Spleen (tissue), 11 donors: Measurements from ENCODE around the gene DMRTA2. TPM values are rescaled to one million over a fixed set of nuclear protein-coding genes. Genes with fewer than 3 reads are reported as not detected.

Experiments used
- DNase-seq: peaks from one replicate; pipeline ENCODE4 v3.0.0-alpha.2; 2020
- H3K27ac ChIP-seq, 8 donors: fragments of 200-600 bp; sonication (generic) in 7 of 8; 1 replicate in 4 of 8; 2 replicates in 4 of 8; pipeline versions ENCODE4 v1.5.0 to v1.8.0; 2016 to 2021; ENCODE audit warnings: inconsistent platforms in 4 of 8, mild to moderate bottlenecking in 4 of 8, moderate library complexity in 1 of 8
- H3K27me3 ChIP-seq, 7 donors: fragments of 200-600 bp; sonication (generic) in 6 of 7; replicated peaks in 1 of 7; 1 replicate in 4 of 7; 2 replicates in 3 of 7; pipeline versions ENCODE4 v1.5.0 to v1.8.0; 2016 to 2021; ENCODE audit warnings: inconsistent platforms in 3 of 7, mild to moderate bottlenecking in 1 of 7
- H3K36me3 ChIP-seq, 6 donors: fragments of 200-600 bp; sonication (generic) in 5 of 6; 1 replicate in 4 of 6; 2 replicates in 2 of 6; pipeline versions ENCODE4 v1.5.0 to v1.8.0; 2016 to 2021; ENCODE audit warnings: inconsistent platforms in 2 of 6
- H3K4me1 ChIP-seq, 6 donors: fragments of 200-600 bp; sonication (generic) in 5 of 6; 1 replicate in 3 of 6; 2 replicates in 3 of 6; pipeline versions ENCODE4 v1.5.0 to v1.8.0; 2016 to 2021; ENCODE audit warnings: inconsistent platforms in 3 of 6
- H3K4me3 ChIP-seq, 8 donors: fragments of 200-600 bp; sonication (generic) in 7 of 8; 1 replicate in 4 of 8; 2 replicates in 4 of 8; pipeline versions ENCODE4 v1.5.0 to v1.8.0; 2016 to 2021; ENCODE audit warnings: inconsistent platforms in 4 of 8, mild to moderate bottlenecking in 4 of 8, moderate library complexity in 2 of 8
- H3K9me3 ChIP-seq, 8 donors: fragments of 200-600 bp; sonication (generic) in 7 of 8; 1 replicate in 4 of 8; 2 replicates in 4 of 8; pipeline versions ENCODE4 v1.5.0 to v1.8.0; 2016 to 2021; ENCODE audit warnings: inconsistent platforms in 4 of 8
- POLR2A ChIP-seq, 3 donors: fragments of 450-650 bp; IDR thresholded peaks; one replicate each; pipeline ENCODE4 v1.5.1; 2017; ENCODE audit warnings: antibody characterized with exemption in 3 of 3, mild to moderate bottlenecking in 1 of 3
- POLR2AphosphoS5 ChIP-seq, 3 donors: sonication (generic); formaldehyde crosslinking; IDR thresholded peaks; one replicate each; pipeline ENCODE4 v1.5.1; 2017; ENCODE audit warnings: antibody characterized with exemption in 3 of 3
- WGBS, 5 donors: extraction: QIAGEN DNeasy Blood & Tissue Kit in 3 of 5; methylation state at CpG; one replicate each; pipeline versions ENCODE4 v1.1.5 to v1.1.7; 2013 to 2018; 5-methylcytosine and 5-hydroxymethylcytosine counted together
- intact Hi-C: fragments of 100-400 bp; cut with DNase I; formaldehyde crosslinking; loops from one replicate; pipeline ENCODE4 v1.15.0; 2023; ENCODE audit warnings: low total_unique reads
- polyA plus RNA-seq, 3 donors: library from polyadenylated mRNA; stranded (reverse); fragments of 200-250 nt; gene quantifications; one replicate each; pipeline ENCODE4 v1.2.1, GENCODE V29; 2013
- total RNA-seq, 7 donors: library from RNA; depleted of rRNA in 3 of 7; stranded (reverse); fragments of >200 nt in 3 of 7; fragmentation: NEBNext Ultra II Directional in 4 of 7; extraction: Animal tissue kit (Norgen Biotek cat#: 25700) in 4 of 7; gene quantifications; one replicate each; pipeline versions ENCODE4 v1.1.0 to v1.2.1, GENCODE V29; 2016 to 2021
- TF ChIP-seq, protein P1 (sequence below), 11 experiments: fragments of 200-600 bp in 7 of 11; fragments of 450-650 bp in 4 of 11; sonication (generic) in 4 of 11; IDR thresholded peaks in 8 of 11; conservative IDR thresholded peaks in 3 of 11; 1 replicate in 7 of 11; 2 replicates in 4 of 11; pipeline versions ENCODE4 v1.4.0 to v1.8.0; 2016 to 2021; ENCODE audit warnings: antibody characterized with exemption in 11 of 11, inconsistent platforms in 4 of 11, mild to moderate bottlenecking in 1 of 11
- donor health status: healthy with polysubstance abuse.
- donor health status: DM: no; HTN: no; CAD: no; lungs with moderate emphysema.
- donor health status: DM: no; HTN: no; CAD: no.
- donor health status: Bipolar disorder and iron deficiency.
- donor health status: healthy.
- donor health status: DM: no; HTN: no; CAD: no.
- donor health status: DM: yes; HTN: yes; CAD: no.

Gene DMRTA2
- total and polyA plus RNA-seq, 10 donors = 0.03 to 0.15 (median 0.09) TPM; not detected in 6

DNA sequence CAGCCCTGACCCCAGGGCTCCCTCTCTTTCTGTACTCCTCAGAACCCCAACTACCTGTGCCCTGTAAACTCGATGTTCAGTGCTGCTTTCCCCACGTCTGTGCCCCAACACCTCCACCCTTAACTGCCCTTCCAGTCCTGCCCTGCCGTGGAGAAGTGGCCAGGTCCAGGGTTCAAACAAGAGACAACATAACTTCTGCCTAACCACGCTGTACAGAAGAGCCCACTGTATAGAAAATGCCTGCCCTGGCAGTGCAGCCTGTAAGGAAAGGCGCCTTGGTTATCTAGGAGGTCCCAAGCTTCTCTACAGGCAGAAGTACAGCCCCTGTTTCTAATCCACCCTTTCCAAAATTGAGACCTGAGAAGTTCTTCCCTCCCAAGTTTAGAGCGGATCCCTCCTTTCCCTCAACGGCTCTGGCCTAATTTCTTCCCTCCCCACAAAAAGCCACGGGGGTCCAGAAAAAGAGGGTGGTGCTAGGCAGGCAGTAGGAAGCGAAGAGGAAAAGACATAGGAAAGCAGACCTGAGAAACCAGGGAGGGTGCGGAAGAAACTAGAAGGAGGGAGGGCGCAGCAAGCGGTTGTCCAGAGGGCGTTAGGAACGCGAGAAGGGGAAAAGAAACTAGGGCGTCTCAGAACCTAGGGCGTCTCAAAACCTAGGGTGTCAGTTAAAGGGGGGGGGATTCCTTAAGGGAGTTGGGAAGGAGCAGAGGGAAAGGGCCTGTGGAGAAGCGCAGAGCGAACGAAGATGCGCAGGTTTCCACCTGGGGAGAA lies 3.2 kb downstream of the DMRTA2 start:
- peaks cover 19 to 100% (median 100%) of the 10 kb centered on the region in 7 donors for H3K27me3 ChIP-seq
- DNase-seq = no peak

DNA sequence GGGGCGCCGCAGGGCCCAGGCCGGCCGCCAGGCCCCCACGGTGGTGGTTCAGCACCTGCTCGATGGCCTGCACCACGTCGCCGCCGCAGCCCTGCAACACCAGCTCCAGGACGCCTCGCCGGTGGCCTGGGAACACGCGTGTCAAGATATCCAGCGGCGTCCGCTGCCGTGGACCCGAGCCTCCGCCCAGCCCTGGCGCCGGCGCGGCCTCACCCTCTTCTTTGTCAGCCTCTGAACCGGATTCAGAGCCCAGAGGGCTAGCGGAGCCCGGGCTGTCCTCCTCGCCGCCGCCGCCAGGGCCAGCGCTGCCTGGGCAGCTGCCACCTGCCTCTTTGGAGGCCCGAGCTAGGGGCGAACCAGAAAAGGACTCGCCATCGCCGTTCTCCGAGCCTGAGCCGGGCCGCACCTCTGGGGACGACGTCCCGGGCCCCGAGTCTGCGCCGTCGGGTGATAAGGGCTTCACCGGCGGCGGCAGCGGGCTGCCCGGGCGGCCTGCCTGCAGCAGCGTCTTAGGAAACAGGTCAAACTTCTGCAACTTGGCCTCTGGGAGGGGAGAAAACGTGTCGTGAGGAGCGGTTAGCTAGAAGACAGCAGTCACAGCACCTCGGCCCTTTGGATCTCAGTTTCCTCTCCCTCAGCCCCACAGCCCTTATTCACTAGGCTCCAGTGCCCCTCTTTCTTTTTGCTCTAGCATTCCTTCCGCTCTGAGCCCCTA lies 3.9 kb downstream of the DMRTA2 start:
- Histone ChIP-seq H3K27ac (no peak overlapping the region), H3K4me3 (peak overlapping the region in 5 of 8 donors; percentile 15 to 60 (median 21)), H3K36me3 (no peaks in the 10 kb centered on the region), H3K9me3 (no peaks in the 10 kb centered on the region), H3K27me3 (peaks cover 19 to 100% (median 100%) of the 10 kb centered on the region in 7 donors), H3K4me1 (peaks cover 22 to 91% (median 67%) of the 10 kb centered on the region in 6 donors)
- TF ChIP-seq POLR2A (IDR thresholded peaks at IDR 0.05) = no peak
- TF ChIP-seq, protein P1, sequence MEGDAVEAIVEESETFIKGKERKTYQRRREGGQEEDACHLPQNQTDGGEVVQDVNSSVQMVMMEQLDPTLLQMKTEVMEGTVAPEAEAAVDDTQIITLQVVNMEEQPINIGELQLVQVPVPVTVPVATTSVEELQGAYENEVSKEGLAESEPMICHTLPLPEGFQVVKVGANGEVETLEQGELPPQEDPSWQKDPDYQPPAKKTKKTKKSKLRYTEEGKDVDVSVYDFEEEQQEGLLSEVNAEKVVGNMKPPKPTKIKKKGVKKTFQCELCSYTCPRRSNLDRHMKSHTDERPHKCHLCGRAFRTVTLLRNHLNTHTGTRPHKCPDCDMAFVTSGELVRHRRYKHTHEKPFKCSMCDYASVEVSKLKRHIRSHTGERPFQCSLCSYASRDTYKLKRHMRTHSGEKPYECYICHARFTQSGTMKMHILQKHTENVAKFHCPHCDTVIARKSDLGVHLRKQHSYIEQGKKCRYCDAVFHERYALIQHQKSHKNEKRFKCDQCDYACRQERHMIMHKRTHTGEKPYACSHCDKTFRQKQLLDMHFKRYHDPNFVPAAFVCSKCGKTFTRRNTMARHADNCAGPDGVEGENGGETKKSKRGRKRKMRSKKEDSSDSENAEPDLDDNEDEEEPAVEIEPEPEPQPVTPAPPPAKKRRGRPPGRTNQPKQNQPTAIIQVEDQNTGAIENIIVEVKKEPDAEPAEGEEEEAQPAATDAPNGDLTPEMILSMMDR (IDR thresholded peaks at IDR 0.05 in 8 of 11, conservative IDR thresholded peaks at IDR 0.05 in 3 of 11) = no peak
- no peak for TF ChIP-seq POLR2AphosphoS5 (IDR thresholded peaks at IDR 0.05)
- WGBS, 5 donors = 5 to 12% (median 5%) methylated on average over 6 to 60 of the region's 60 CpGs
- no peak for DNase-seq
- intact Hi-C loops = no loop called here

More for the DNA sequence above, 3.2 kb downstream of the DMRTA2 start:
- peak overlapping the region in 1 of 8 donors; percentile 54 for H3K4me3 ChIP-seq
- no peaks in the 10 kb centered on the region for H3K36me3 ChIP-seq
- TF ChIP-seq, protein P1 (IDR thresholded peaks at IDR 0.05 in 8 of 11, conservative IDR thresholded peaks at IDR 0.05 in 3 of 11) = no peak
- TF ChIP-seq POLR2A (IDR thresholded peaks at IDR 0.05) = no peak
- TF ChIP-seq POLR2AphosphoS5 (IDR thresholded peaks at IDR 0.05) = no peak
- H3K9me3 ChIP-seq = peaks cover 0 to 3% (median 0%) of the 10 kb centered on the region in 8 donors
- intact Hi-C loops = no loop called here
- no peak overlapping the region for H3K27ac ChIP-seq
- H3K4me1 ChIP-seq = peaks cover 28 to 99% (median 74%) of the 10 kb centered on the region in 6 donors
- 8 to 12% (median 10%) methylated on average over 21 of the region's 21 CpGs for WGBS, 5 donors

DNA sequence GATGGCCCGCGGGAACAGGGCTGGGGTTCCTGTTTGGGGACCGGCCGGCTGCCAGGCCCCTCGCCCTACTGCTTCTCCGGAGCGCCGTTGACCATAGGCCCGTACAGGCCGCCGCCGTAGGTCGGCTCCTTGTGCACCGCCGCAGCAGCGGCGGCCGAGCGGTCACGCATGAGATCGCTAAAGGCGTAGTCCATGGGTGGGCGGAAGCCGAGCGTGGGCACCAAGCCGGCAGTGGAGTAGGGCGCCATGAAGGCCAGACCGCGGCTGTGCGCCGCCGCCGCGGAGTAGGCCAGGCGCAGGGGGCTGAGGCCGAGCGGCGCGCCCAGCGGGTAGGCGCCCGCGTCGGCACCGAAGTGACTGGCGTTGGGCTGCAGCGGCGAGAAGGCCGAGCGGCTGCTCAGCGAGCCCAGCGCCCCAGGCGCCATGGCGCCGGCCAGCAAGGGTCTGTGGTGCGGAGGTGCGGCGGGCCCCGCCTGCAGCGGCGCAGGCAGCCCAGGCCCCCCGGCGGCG lies 4.6 kb downstream of the DMRTA2 start:
- peaks cover 21 to 84% (median 60%) of the 10 kb centered on the region in 6 donors for H3K4me1 ChIP-seq
- 0 to 4% (median 2%) methylated on average over 1 to 64 of the region's 64 CpGs for WGBS, 5 donors
- no peak for DNase-seq

More for the DNA sequence above, 4.6 kb downstream of the DMRTA2 start:
- Histone ChIP-seq H3K36me3 (no peaks in the 10 kb centered on the region), H3K4me3 (peak overlapping the region in 6 of 8 donors; percentile 15 to 60 (median 26)), H3K27me3 (peaks cover 19 to 100% (median 96%) of the 10 kb centered on the region in 7 donors), H3K27ac (no peak overlapping the region), H3K9me3 (peaks cover 0 to 2% (median 0%) of the 10 kb centered on the region in 8 donors)
- TF ChIP-seq POLR2A (IDR thresholded peaks at IDR 0.05) (no peak), POLR2AphosphoS5 (IDR thresholded peaks at IDR 0.05) (no peak)
- TF ChIP-seq, protein P1 (IDR thresholded peaks at IDR 0.05 in 8 of 11, conservative IDR thresholded peaks at IDR 0.05 in 3 of 11) = no peak
- intact Hi-C loops = no loop called here
